OCI-LY3 (cell line): ENCODE results near the gene DLX2.

Source experiments
- H2AFZ ChIP-seq: fragments of 200-600, 300-600 bp; shearing (Covaris generic); 2 replicates; pipeline ENCODE4 v1.6.0; 2014; ENCODE audit warnings: antibody characterized with exemption, low read depth, low read length
- H3K27ac ChIP-seq: fragments of 200-600, 300-600 bp; sonication (generic); 2 replicates; pipeline ENCODE4 v1.5.1; 2014; ENCODE audit warnings: mild to moderate bottlenecking, low read length, moderate library complexity, mixed read lengths
- H3K27me3 ChIP-seq: fragments of 200-600, 300-600 bp; sonication (generic); 2 replicates; pipeline ENCODE4 v1.6.1; 2014; ENCODE audit warnings: low read depth, low read length, mixed read lengths
- H3K36me3 ChIP-seq: fragments of 200-600, 300-600 bp; sonication (generic); replicated peaks from 2 replicates; pipeline ENCODE3; 2014; ENCODE audit warnings: low read depth, low read length, mixed read lengths
- H3K4me1 ChIP-seq: fragments of 300-600, 200-600 bp; sonication (generic); 2 replicates; pipeline ENCODE4 v1.6.1; 2014; ENCODE audit warnings: low read length, mixed read lengths
- H3K4me2 ChIP-seq: fragments of 200-600, 300-600 bp; sonication (generic); 2 replicates; pipeline ENCODE4 v1.6.1; 2014; ENCODE audit warnings: low read length, mixed read lengths
- H3K4me3 ChIP-seq: fragments of 300-600, 200-600 bp; sonication (generic); 2 replicates; pipeline ENCODE4 v1.5.1; 2014; ENCODE audit warnings: antibody characterized with exemption, mild to moderate bottlenecking, low read length, moderate library complexity
- H3K79me2 ChIP-seq: fragments of 300-600, 200-600 bp; shearing (Covaris generic); 2 replicates; pipeline ENCODE4 v1.6.1; 2014; ENCODE audit warnings: mild to moderate bottlenecking, low read length, mixed read lengths
- H3K9ac ChIP-seq: fragments of 300-600, 200-600 bp; shearing (Covaris generic); 2 replicates; pipeline ENCODE4 v1.6.0; 2014; ENCODE audit warnings: mild to moderate bottlenecking, low read length, moderate library complexity
- H3K9me3 ChIP-seq: fragments of 200-600, 300-600 bp; shearing (Covaris generic); 2 replicates; pipeline ENCODE4 v1.6.1; 2014; ENCODE audit warnings: low read length, mixed read lengths; ENCODE audit not compliant: insufficient read depth
- H4K20me1 ChIP-seq: fragments of 200-600, 300-600 bp; sonication (generic); 2 replicates; pipeline ENCODE4 v1.6.1; 2016; ENCODE audit warnings: low read length, mixed read lengths; ENCODE audit not compliant: insufficient read depth
- EZH2phosphoT487 ChIP-seq: fragments of 200-600 bp; shearing (Covaris generic); IDR thresholded peaks from 2 replicates; pipeline ENCODE4 v1.6.1; 2018; ENCODE audit warnings: antibody characterized with exemption, mixed run types, low read depth
- TF ChIP-seq, protein P1 (sequence below): fragments of 200-600, 300-600 bp; sonication (generic); IDR thresholded peaks from 2 replicates; pipeline ENCODE4 v1.5.1; 2014; ENCODE audit warnings: antibody characterized with exemption, low read length, low read depth

Gene DLX2

DNA sequence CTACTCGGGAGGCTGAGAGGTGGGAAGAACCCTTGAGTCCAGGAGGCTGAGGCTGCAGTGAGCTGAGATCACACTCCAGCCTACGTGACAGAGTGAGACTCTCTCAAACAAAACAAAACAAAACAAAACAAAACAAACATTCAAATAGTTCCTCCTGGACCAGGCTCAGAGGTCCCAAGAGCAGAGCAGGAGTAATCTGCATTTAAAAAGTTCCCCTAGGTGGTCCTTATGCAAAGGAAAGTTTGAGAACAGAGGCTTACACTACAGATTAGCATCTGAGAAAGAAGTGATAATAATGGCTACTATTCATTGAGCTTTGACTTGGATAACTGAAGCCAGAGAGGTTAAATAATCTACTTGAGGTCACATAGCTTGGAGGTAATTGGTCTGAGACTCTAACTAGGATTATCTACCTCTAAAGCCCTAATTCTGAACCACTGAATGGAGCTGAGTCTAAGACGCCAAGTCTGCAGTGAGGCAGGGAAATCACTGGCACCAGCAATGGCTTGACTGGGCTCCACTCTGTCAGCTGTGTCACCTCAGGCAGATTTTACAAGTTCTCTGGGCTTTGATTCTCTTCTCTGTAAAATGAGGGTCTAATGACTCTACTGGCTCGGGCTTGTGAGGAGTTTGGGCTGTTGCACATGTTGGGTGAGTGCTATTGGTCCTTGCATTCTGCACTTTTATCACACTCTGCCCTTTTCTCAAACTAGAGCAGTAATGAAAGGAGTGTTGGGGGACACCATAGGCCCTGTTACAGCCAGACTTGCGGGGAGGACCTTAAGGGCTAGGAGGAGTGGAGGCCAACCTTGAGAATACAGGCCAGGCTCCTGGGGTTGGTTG lies 29.2 kb upstream of the DLX2 start:
- H3K27ac ChIP-seq = no peak overlapping the region

DNA sequence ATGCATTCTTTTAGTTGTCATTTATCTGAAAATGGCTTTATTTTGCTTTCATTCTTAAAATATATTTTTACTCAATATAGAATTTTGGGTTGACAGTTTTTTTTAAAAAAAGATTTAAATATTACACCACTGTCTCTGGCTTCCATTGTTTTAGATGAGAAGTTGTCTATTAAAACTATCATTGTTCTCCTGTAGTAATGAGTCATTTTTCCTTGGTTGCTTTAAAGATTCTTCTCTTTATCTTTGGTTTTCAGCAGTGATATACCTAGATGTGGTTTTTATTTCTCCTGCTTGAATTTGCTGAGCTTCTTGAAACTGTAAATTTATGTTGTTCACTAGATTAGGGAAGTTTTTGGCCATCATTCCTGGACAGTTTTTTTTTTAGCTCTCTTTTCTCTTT lies 26.7 kb upstream of the DLX2 start:
- no peaks in the 10 kb centered on the region for H3K27me3 ChIP-seq
- H3K9ac ChIP-seq = no peak overlapping the region
- no peak overlapping the region for H3K27ac ChIP-seq
- H3K79me2 ChIP-seq = no peaks in the 10 kb centered on the region
- H3K4me1 ChIP-seq = no peaks in the 10 kb centered on the region
- no peaks in the 10 kb centered on the region for H4K20me1 ChIP-seq
- no peaks in the 10 kb centered on the region for H3K9me3 ChIP-seq
- H3K4me3 ChIP-seq = no peak overlapping the region
- no peak overlapping the region for H2AFZ ChIP-seq
- H3K36me3 ChIP-seq = no peaks in the 10 kb centered on the region
- H3K4me2 ChIP-seq = no peak overlapping the region
- TF ChIP-seq, protein P1, sequence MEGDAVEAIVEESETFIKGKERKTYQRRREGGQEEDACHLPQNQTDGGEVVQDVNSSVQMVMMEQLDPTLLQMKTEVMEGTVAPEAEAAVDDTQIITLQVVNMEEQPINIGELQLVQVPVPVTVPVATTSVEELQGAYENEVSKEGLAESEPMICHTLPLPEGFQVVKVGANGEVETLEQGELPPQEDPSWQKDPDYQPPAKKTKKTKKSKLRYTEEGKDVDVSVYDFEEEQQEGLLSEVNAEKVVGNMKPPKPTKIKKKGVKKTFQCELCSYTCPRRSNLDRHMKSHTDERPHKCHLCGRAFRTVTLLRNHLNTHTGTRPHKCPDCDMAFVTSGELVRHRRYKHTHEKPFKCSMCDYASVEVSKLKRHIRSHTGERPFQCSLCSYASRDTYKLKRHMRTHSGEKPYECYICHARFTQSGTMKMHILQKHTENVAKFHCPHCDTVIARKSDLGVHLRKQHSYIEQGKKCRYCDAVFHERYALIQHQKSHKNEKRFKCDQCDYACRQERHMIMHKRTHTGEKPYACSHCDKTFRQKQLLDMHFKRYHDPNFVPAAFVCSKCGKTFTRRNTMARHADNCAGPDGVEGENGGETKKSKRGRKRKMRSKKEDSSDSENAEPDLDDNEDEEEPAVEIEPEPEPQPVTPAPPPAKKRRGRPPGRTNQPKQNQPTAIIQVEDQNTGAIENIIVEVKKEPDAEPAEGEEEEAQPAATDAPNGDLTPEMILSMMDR = no peak
- no peak for TF ChIP-seq EZH2phosphoT487

More for the DNA sequence above, 29.2 kb upstream of the DLX2 start:
- H3K9ac ChIP-seq = no peak overlapping the region
- no peak overlapping the region for H3K4me3 ChIP-seq
- H2AFZ ChIP-seq = no peak overlapping the region
- TF ChIP-seq, protein P1 = no peak
- no peak for TF ChIP-seq EZH2phosphoT487
- no peaks in the 10 kb centered on the region for H3K27me3 ChIP-seq
- no peaks in the 10 kb centered on the region for H4K20me1 ChIP-seq
- no peaks in the 10 kb centered on the region for H3K9me3 ChIP-seq
- H3K36me3 ChIP-seq = no peaks in the 10 kb centered on the region
- H3K4me1 ChIP-seq = no peaks in the 10 kb centered on the region
- no peak overlapping the region for H3K4me2 ChIP-seq
- H3K79me2 ChIP-seq = no peaks in the 10 kb centered on the region

DNA sequence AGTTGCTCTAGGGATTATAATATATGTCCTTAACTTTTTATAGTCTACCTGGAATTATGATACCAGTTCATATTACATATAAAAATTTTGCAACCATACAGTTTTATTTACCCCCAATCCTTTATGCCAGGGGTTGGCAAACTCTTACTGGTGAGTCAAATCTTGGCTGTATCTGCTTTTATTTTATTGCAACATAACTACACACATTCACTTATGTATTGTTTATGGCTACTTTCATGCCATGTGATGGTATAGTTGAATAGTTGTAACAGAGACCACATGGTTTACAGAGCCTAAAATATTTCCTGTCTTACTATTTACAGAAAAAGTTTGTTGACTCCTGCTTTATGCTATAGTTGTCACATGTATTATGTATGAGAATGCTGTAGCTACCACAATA lies 25.8 kb upstream of the DLX2 start:
- Histone ChIP-seq H3K36me3 (no peaks in the 10 kb centered on the region), H3K4me3 (no peak overlapping the region), H3K9ac (no peak overlapping the region), H3K4me2 (no peak overlapping the region), H3K9me3 (no peaks in the 10 kb centered on the region), H3K79me2 (no peaks in the 10 kb centered on the region), H2AFZ (no peak overlapping the region), H4K20me1 (no peaks in the 10 kb centered on the region), H3K4me1 (no peaks in the 10 kb centered on the region), H3K27ac (no peak overlapping the region), H3K27me3 (no peaks in the 10 kb centered on the region)
- TF ChIP-seq, protein P1 = no peak
- TF ChIP-seq EZH2phosphoT487 = no peak

DNA sequence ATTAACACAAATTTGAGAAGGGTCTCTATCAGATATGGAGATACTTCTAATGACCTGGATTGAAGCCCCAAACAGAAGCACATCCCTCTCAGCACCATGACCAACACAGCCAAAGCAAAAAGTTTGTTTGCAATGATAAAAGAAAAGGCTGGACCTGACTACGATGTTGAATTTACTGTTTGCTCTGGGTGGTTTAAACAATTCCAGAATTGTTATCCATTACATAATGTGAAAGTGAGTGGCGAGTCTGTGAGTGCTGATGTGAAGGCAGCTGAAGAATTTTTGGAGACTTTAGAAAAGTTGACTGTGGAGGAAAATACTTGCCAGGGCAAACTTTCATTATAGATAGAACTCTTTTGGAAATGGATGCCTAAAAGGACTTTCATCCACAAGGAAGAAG lies 17.4 kb upstream of the DLX2 start:
- Histone ChIP-seq H3K27ac (no peak overlapping the region), H4K20me1 (no peaks in the 10 kb centered on the region), H3K9me3 (no peaks in the 10 kb centered on the region), H3K79me2 (no peaks in the 10 kb centered on the region), H3K27me3 (0 out of 2 replicates have a peak, but pooled peaks cover 5% of the 10 kb centered on the region), H3K9ac (no peak overlapping the region), H3K4me2 (no peak overlapping the region), H2AFZ (no peak overlapping the region), H3K4me1 (no peaks in the 10 kb centered on the region), H3K36me3 (no peaks in the 10 kb centered on the region), H3K4me3 (no peak overlapping the region)
- TF ChIP-seq EZH2phosphoT487 = no peak
- TF ChIP-seq, protein P1 = no peak
